Tibial nerve (tissue), 4 donors: Measurements from ENCODE around the gene SLC15A5.

ENCODE experiments used
- CTCF ChIP-seq, 5 experiments: fragments of 200-600 bp in 3 of 5; fragments of 450-650 bp in 2 of 5; sonication (generic) in 3 of 5; IDR thresholded peaks; one replicate each; pipeline ENCODE4 v1.5.1; 2016 to 2019; ENCODE audit warnings: antibody characterized with exemption in 5 of 5, mild to moderate bottlenecking in 3 of 5, moderate library complexity in 2 of 5
- EP300 ChIP-seq, 2 donors: sonication (generic); formaldehyde crosslinking; IDR thresholded peaks; one replicate each; pipeline ENCODE4 v1.6.1; 2017; ENCODE audit warnings: antibody characterized with exemption in 2 of 2, mild to moderate bottlenecking in 1 of 2
- POLR2A ChIP-seq, 2 donors: fragments of 450-650 bp; IDR thresholded peaks; one replicate each; pipeline ENCODE4 v1.6.1; 2017; ENCODE audit warnings: antibody characterized with exemption in 2 of 2, mild to moderate bottlenecking in 2 of 2, moderate library complexity in 2 of 2

GRCh38 chr12:16285586-16285985 is 8.1 kb upstream of the SLC15A5 start:
- no peak for TF ChIP-seq CTCF (IDR thresholded peaks at IDR 0.05)
- TF ChIP-seq POLR2A (IDR thresholded peaks at IDR 0.05) = no peak
- TF ChIP-seq EP300 (IDR thresholded peaks at IDR 0.05) = no peak
